Ectodermal cell (in vitro differentiated cells): ENCODE measurements around the gene NHERF1.

Experiments used
- H3K27ac ChIP-seq: 2 replicates; pipeline ENCODE4 v1.7.0; 2013; ENCODE audit warnings: mild to moderate bottlenecking, low read depth, low read length; ENCODE audit not compliant: insufficient read depth, poor library complexity, severe bottlenecking
- H3K27me3 ChIP-seq: 2 replicates; pipeline ENCODE4 v1.7.0; 2013; ENCODE audit warnings: mild to moderate bottlenecking, low read length; ENCODE audit not compliant: insufficient read depth, control insufficient read depth, poor library complexity, severe bottlenecking
- H3K36me3 ChIP-seq: one replicate; pipeline ENCODE4 v1.7.0; 2013; ENCODE audit warnings: low read length; ENCODE audit not compliant: control insufficient read depth, insufficient read depth
- H3K4me1 ChIP-seq: one replicate; pipeline ENCODE4 v1.7.0; 2013; ENCODE audit warnings: low read length; ENCODE audit not compliant: control insufficient read depth, insufficient read depth
- H3K4me3 ChIP-seq: 2 replicates; pipeline ENCODE4 v1.7.0; 2013; ENCODE audit warnings: low read depth, low read length, control low read depth; ENCODE audit not compliant: insufficient read depth
- H3K9me3 ChIP-seq: 2 replicates; pipeline ENCODE4 v1.7.0; 2013; ENCODE audit warnings: mild to moderate bottlenecking, low read length, moderate library complexity; ENCODE audit not compliant: control insufficient read depth
- WGBS, 2 experiments: methylation state at CpG; one replicate each; pipeline ENCODE4 v1.1.7; 2013; ENCODE audit warnings: missing lambda C conversion rate in 2 of 2; 5-methylcytosine and 5-hydroxymethylcytosine counted together

The NHERF1 gene

GRCh38 chr17:74715144-74715543 lies 33.3 kb upstream of the NHERF1 start:
- no peaks in the 10 kb centered on the region for H3K9me3 ChIP-seq
- 68 to 75% methylated on average over 3 to 4 of the region's 4 CpGs for WGBS, 2 experiments
- peaks cover 7% of the 10 kb centered on the region for H3K27me3 ChIP-seq
- no peaks in the 10 kb centered on the region for H3K36me3 ChIP-seq
- H3K4me1 ChIP-seq, result no peaks in the 10 kb centered on the region
- no peak overlapping the region for H3K4me3 ChIP-seq
- no peak overlapping the region for H3K27ac ChIP-seq

- no peak overlapping the region for H3K4me3 ChIP-seq
- no peak overlapping the region for H3K27ac ChIP-seq
- H3K36me3 ChIP-seq, result no peaks in the 10 kb centered on the region
- H3K9me3 ChIP-seq, result no peaks in the 10 kb centered on the region
- H3K27me3 ChIP-seq, result peaks cover 3% of the 10 kb centered on the region
- WGBS, 2 experiments, result 89 to 95% methylated on average over 4 of the region's 4 CpGs
- no peaks in the 10 kb centered on the region for H3K4me1 ChIP-seq
These were observed 27.9 kb upstream of the NHERF1 start for GRCh38 chr17:74720506-74720905.

- H3K36me3 ChIP-seq, result no peaks in the 10 kb centered on the region
- peaks cover 3% of the 10 kb centered on the region for H3K27me3 ChIP-seq
- no peaks in the 10 kb centered on the region for H3K4me1 ChIP-seq
- 96 to 97% methylated on average over 4 of the region's 4 CpGs for WGBS, 2 experiments
- H3K27ac ChIP-seq, result no peak overlapping the region
- no peaks in the 10 kb centered on the region for H3K9me3 ChIP-seq
- no peak overlapping the region for H3K4me3 ChIP-seq
These were observed 25.6 kb upstream of the NHERF1 start for GRCh38 chr17:74722782-74723181.

- Histone ChIP-seq H3K36me3 (no peaks in the 10 kb centered on the region), H3K27ac (no peak overlapping the region), H3K9me3 (no peaks in the 10 kb centered on the region), H3K27me3 (peaks cover under 1% of the 10 kb centered on the region), H3K4me3 (no peak overlapping the region), H3K4me1 (no peaks in the 10 kb centered on the region)
- 89 to 91% methylated on average over 5 of the region's 5 CpGs for WGBS, 2 experiments
These were observed 24.5 kb upstream of the NHERF1 start for GRCh38 chr17:74723891-74724290.

- Histone ChIP-seq H3K36me3 (no peaks in the 10 kb centered on the region), H3K4me1 (no peaks in the 10 kb centered on the region), H3K27ac (no peak overlapping the region), H3K27me3 (no peaks in the 10 kb centered on the region), H3K4me3 (no peak overlapping the region), H3K9me3 (no peaks in the 10 kb centered on the region)
- 91 to 92% methylated on average over 3 of the region's 3 CpGs for WGBS, 2 experiments
These were observed 23.3 kb upstream of the NHERF1 start for GRCh38 chr17:74725111-74725510.

- Histone ChIP-seq H3K9me3 (no peaks in the 10 kb centered on the region), H3K27ac (no peak overlapping the region), H3K36me3 (no peaks in the 10 kb centered on the region), H3K4me3 (no peak overlapping the region), H3K27me3 (no peaks in the 10 kb centered on the region), H3K4me1 (no peaks in the 10 kb centered on the region)
- WGBS, 2 experiments, result 92 to 93% methylated on average over 3 of the region's 3 CpGs
These were observed 20.3 kb upstream of the NHERF1 start for GRCh38 chr17:74728033-74728701.

- no peaks in the 10 kb centered on the region for H3K4me1 ChIP-seq
- peaks cover 3% of the 10 kb centered on the region for H3K27me3 ChIP-seq
- no peak overlapping the region for H3K4me3 ChIP-seq
- H3K27ac ChIP-seq, result no peak overlapping the region
- WGBS, 2 experiments, result 85 to 91% methylated on average over 3 of the region's 3 CpGs
- no peaks in the 10 kb centered on the region for H3K36me3 ChIP-seq
- H3K9me3 ChIP-seq, result no peaks in the 10 kb centered on the region
These were observed 19.7 kb upstream of the NHERF1 start for GRCh38 chr17:74728702-74729075.

GRCh38 chr17:74729368-74729767 lies 19.1 kb upstream of the NHERF1 start:
- no peaks in the 10 kb centered on the region for H3K9me3 ChIP-seq
- no peak overlapping the region for H3K27ac ChIP-seq
- H3K27me3 ChIP-seq, result peaks cover 10% of the 10 kb centered on the region
- 92% methylated on average over 5 of the region's 5 CpGs for WGBS, 2 experiments
- no peaks in the 10 kb centered on the region for H3K4me1 ChIP-seq
- no peak overlapping the region for H3K4me3 ChIP-seq
- no peaks in the 10 kb centered on the region for H3K36me3 ChIP-seq

- Histone ChIP-seq H3K4me1 (no peaks in the 10 kb centered on the region), H3K9me3 (no peaks in the 10 kb centered on the region), H3K4me3 (no peak overlapping the region), H3K27ac (no peak overlapping the region), H3K36me3 (no peaks in the 10 kb centered on the region), H3K27me3 (peaks cover 14% of the 10 kb centered on the region)
- WGBS, 2 experiments, result 92 to 94% methylated on average over 15 of the region's 15 CpGs
These were observed 18.6 kb upstream of the NHERF1 start for GRCh38 chr17:74729866-74730265.

GRCh38 chr17:74730491-74731346 lies 17.7 kb upstream of the NHERF1 start:
- H3K36me3 ChIP-seq, result no peaks in the 10 kb centered on the region
- H3K4me3 ChIP-seq, result no peak overlapping the region
- no peak overlapping the region for H3K27ac ChIP-seq
- H3K27me3 ChIP-seq, result peaks cover 23% of the 10 kb centered on the region
- 91 to 92% methylated on average over 16 of the region's 16 CpGs for WGBS, 2 experiments
- no peaks in the 10 kb centered on the region for H3K9me3 ChIP-seq
- no peaks in the 10 kb centered on the region for H3K4me1 ChIP-seq
